Fibroblast of skin of right biceps (primary cell): ENCODE measurements around the gene SH3GL1.

Experiments
- DNase-seq: peaks from one replicate; pipeline ENCODE4 v3.0.0-alpha.2; 2013

The SH3GL1 gene

GRCh38 chr19:4396949-4397783, 3.2 kb downstream of the SH3GL1 start:
- DNase-seq, result no peak

GRCh38 chr19:4393947-4394590, 6.3 kb downstream of the SH3GL1 start:
- DNase-seq, result peak; percentile 55

- peak; percentile 39 for DNase-seq
Observed at GRCh38 chr19:4391701-4392483, 8.5 kb downstream of the SH3GL1 start.

GRCh38 chr19:4391306-4391693, 9.0 kb downstream of the SH3GL1 start:
- no peak for DNase-seq

GRCh38 chr19:4390567-4391305, 9.6 kb downstream of the SH3GL1 start:
- peak; percentile 56 for DNase-seq

- peak; percentile 48 for DNase-seq
Observed at GRCh38 chr19:4390017-4390566, 10.3 kb downstream of the SH3GL1 start.

GRCh38 chr19:4389511-4390016, 10.8 kb downstream of the SH3GL1 start:
- DNase-seq, result no peak

- no peak for DNase-seq
Observed at GRCh38 chr19:4389064-4389375, 11.3 kb downstream of the SH3GL1 start.

GRCh38 chr19:4388337-4389063, 11.8 kb downstream of the SH3GL1 start:
- DNase-seq, result no peak

- DNase-seq, result peak; percentile 36
Observed at GRCh38 chr19:4386041-4386782, 14.1 kb downstream of the SH3GL1 start.

- DNase-seq, result no peak
Observed at GRCh38 chr19:4385291-4386040, 14.9 kb downstream of the SH3GL1 start.

GRCh38 chr19:4380254-4380727, 20.1 kb downstream of the SH3GL1 start:
- DNase-seq, result no peak

- DNase-seq, result no peak
Observed at GRCh38 chr19:4379383-4380253, 20.7 kb downstream of the SH3GL1 start.

GRCh38 chr19:4378886-4379285, 21.5 kb downstream of the SH3GL1 start:
- no peak for DNase-seq

GRCh38 chr19:4376991-4377781, 23.2 kb downstream of the SH3GL1 start:
- no peak for DNase-seq

- no peak for DNase-seq
Observed at GRCh38 chr19:4376671-4376990, 23.7 kb downstream of the SH3GL1 start.

GRCh38 chr19:4376028-4376670, 24.2 kb downstream of the SH3GL1 start:
- no peak for DNase-seq
